Pancreas (tissue), 10 donors: ENCODE results near the gene SEPHS1. TPM values are rescaled to one million over a fixed set of nuclear protein-coding genes. Genes with fewer than 3 reads are reported as not detected.

Source experiments
- ATAC-seq, 4 donors: fragments of 200-7000 bp; cut with Tn5 transposase; one replicate each; pipeline versions ENCODE4 v1.8.0 to v1.9.1; 2020; ENCODE audit warnings: mild to moderate bottlenecking in 4 of 4, moderate library complexity in 4 of 4
- DNase-seq, 6 donors: peaks; one replicate each; pipeline ENCODE4 v3.0.0-alpha.2; 2020
- FAIRE-seq: peaks from 2 replicates; lab custom pipeline; 2012; peaks lifted over from hg19 to GRCh38; lab: Jason Lieb, UNC
- H3K27ac ChIP-seq, 4 donors: fragments of 200-600 bp; sonication (generic); 1 replicate in 3 of 4; 2 replicates in 1 of 4; pipeline versions ENCODE4 v1.5.0 to v1.8.0; 2020
- H3K27me3 ChIP-seq, 4 donors: fragments of 200-600 bp; one replicate each; pipeline ENCODE4 v1.8.0; 2021
- H3K36me3 ChIP-seq, 3 donors: fragments of 200-600 bp; sonication (generic) in 1 of 3; one replicate each; pipeline versions ENCODE4 v1.5.0 to v1.8.0; 2020 to 2021
- H3K4me1 ChIP-seq, 3 donors: fragments of 200-600 bp; one replicate each; pipeline ENCODE4 v1.8.0; 2021
- H3K4me3 ChIP-seq, 4 donors: fragments of 200-600 bp; sonication (generic) in 2 of 4; one replicate each; pipeline versions ENCODE4 v1.5.0 to v1.8.0; 2020 to 2021
- H3K9me3 ChIP-seq, 4 donors: fragments of 200-600 bp; one replicate each; pipeline ENCODE4 v1.8.0; 2021
- CTCF ChIP-seq, 4 donors: fragments of 200-600 bp; sonication (generic) in 3 of 4; IDR thresholded peaks; one replicate each; pipeline versions ENCODE4 v1.5.0 to v1.8.0; 2021; ENCODE audit warnings: antibody characterized with exemption in 4 of 4
- WGBS, 2 donors: extraction: QIAGEN DNeasy Blood & Tissue Kit; methylation state at CpG; one replicate each; pipeline ENCODE4 v1.1.7; 2013; 5-methylcytosine and 5-hydroxymethylcytosine counted together
- intact Hi-C, 3 donors: fragments of 100-400 bp; cut with DNase I; formaldehyde crosslinking; loops; one replicate each; pipeline versions ENCODE4 v1.11.1 to v1.14.2; 2022
- polyA plus RNA-seq, 2 donors: library from polyadenylated mRNA; stranded (reverse); fragments of 200-250 nt; gene quantifications; one replicate each; pipeline ENCODE4 v1.2.3, GENCODE V29; 2013
- total RNA-seq, 6 donors: library from RNA; stranded (reverse); fragmentation: NEBNext Ultra II Directional in 4 of 6; extraction: Animal tissue kit (Norgen Biotek cat#: 25700) in 4 of 6; gene quantifications; one replicate each; pipeline versions ENCODE4 v1.2.1 to v1.2.4, GENCODE V29; 2021 to 2023
- donor health status: healthy with polysubstance abuse.
- donor health status: DM: no; HTN: no; CAD: no; lungs with moderate emphysema.
- donor health status: DM: no; HTN: no; CAD: no.
- donor health status: control.
- donor health status: control.
- donor health status: Bipolar disorder and iron deficiency.
- donor health status: DM: yes; HTN: yes; CAD: no.
- donor health status: DM: no; HTN: no; CAD: no.
- donor health status: DM: no; HTN: no; CAD: no.
- donor health status: DM: yes; HTN: yes; CAD: no.

SEPHS1 gene
- total and polyA plus RNA-seq, 8 donors: 14.3 to 24.6 (median 19.7) TPM

- Histone ChIP-seq H3K36me3 (no peaks in the 10 kb centered on the region), H3K27me3 (no peaks in the 10 kb centered on the region), H3K4me3 (no peak overlapping the region), H3K4me1 (no peaks in the 10 kb centered on the region), H3K9me3 (no peaks in the 10 kb centered on the region), H3K27ac (no peak overlapping the region)
- intact Hi-C loops: no loop called here
- FAIRE-seq (no peak), DNase-seq (no peak), ATAC-seq (no peak)
- 74 to 82% methylated on average over 2 of the region's 2 CpGs for WGBS, 2 donors
- TF ChIP-seq CTCF (IDR thresholded peaks at IDR 0.05): no peak
Observed at GRCh38 chr10:13309792-13310191, 38.3 kb downstream of the SEPHS1 start.

- Histone ChIP-seq H3K4me3 (no peak overlapping the region), H3K27me3 (no peaks in the 10 kb centered on the region), H3K4me1 (no peaks in the 10 kb centered on the region), H3K27ac (no peak overlapping the region), H3K36me3 (no peaks in the 10 kb centered on the region), H3K9me3 (no peaks in the 10 kb centered on the region)
- no peak for TF ChIP-seq CTCF (IDR thresholded peaks at IDR 0.05)
- 76 to 83% methylated on average over 6 of the region's 6 CpGs for WGBS, 2 donors
- intact Hi-C loops: no loop called here
- FAIRE-seq: no peak
- no peak for ATAC-seq
- no peak for DNase-seq
Observed at GRCh38 chr10:13308096-13308495, 40.0 kb downstream of the SEPHS1 start.

GRCh38 chr10:13306103-13306502, 42.0 kb downstream of the SEPHS1 start:
- peaks cover 0 to 4% (median 4%) of the 10 kb centered on the region in 3 donors for H3K4me1 ChIP-seq
- FAIRE-seq: no peak
- ATAC-seq: no peak
- DNase-seq: no peak
- no peak for TF ChIP-seq CTCF (IDR thresholded peaks at IDR 0.05)
- H3K36me3 ChIP-seq: no peaks in the 10 kb centered on the region
- 84% methylated on average over 6 of the region's 6 CpGs for WGBS, 2 donors
- no peak overlapping the region for H3K27ac ChIP-seq
- H3K4me3 ChIP-seq: no peak overlapping the region
- no peaks in the 10 kb centered on the region for H3K9me3 ChIP-seq
- intact Hi-C loops: no loop called here
- no peaks in the 10 kb centered on the region for H3K27me3 ChIP-seq

GRCh38 chr10:13302821-13303555, 45.1 kb downstream of the SEPHS1 start:
- intact Hi-C loops: loop anchor here in 1 of 3 donors (5.0 kb wide), 1 partner anchor 141 kb away; the partner anchor contains the start of gene MCM10
- H3K9me3 ChIP-seq: no peaks in the 10 kb centered on the region
- no peaks in the 10 kb centered on the region for H3K36me3 ChIP-seq
- WGBS, 2 donors: 68 to 71% methylated on average over 23 of the region's 23 CpGs
- TF ChIP-seq CTCF (IDR thresholded peaks at IDR 0.05): no peak
- no peaks in the 10 kb centered on the region for H3K27me3 ChIP-seq
- H3K4me3 ChIP-seq: peak overlapping the region in 2 of 4 donors; percentile 36 to 57
- ATAC-seq: no peak
- peaks cover 0 to 4% (median 4%) of the 10 kb centered on the region in 3 donors for H3K4me1 ChIP-seq
- H3K27ac ChIP-seq: no peak overlapping the region
- DNase-seq: no peak
- no peak for FAIRE-seq
